ENCODE results near the gene PDE1A.

The PDE1A gene

GRCh38 chr2:182415771-182416170 lies 11.1 kb downstream of the PDE1A start:
- no peak overlapping the region for H3K27ac ChIP-seq
- TF ChIP-seq CTCF (conservative IDR thresholded peaks at IDR 0.05) = no peak

- H3K27ac ChIP-seq = no peak overlapping the region
- TF ChIP-seq CTCF (conservative IDR thresholded peaks at IDR 0.05) = no peak
Observed at GRCh38 chr2:182412858-182413257, 14.0 kb downstream of the PDE1A start.

GRCh38 chr2:182410120-182410519 lies 16.7 kb downstream of the PDE1A start:
- H3K27ac ChIP-seq = no peak overlapping the region
- TF ChIP-seq CTCF (conservative IDR thresholded peaks at IDR 0.05) = no peak

- H3K27ac ChIP-seq = no peak overlapping the region
- no peak for TF ChIP-seq CTCF (conservative IDR thresholded peaks at IDR 0.05)
Observed at GRCh38 chr2:182406221-182406620, 20.6 kb downstream of the PDE1A start.

- no peak overlapping the region for H3K27ac ChIP-seq
- no peak for TF ChIP-seq CTCF (conservative IDR thresholded peaks at IDR 0.05)
Observed at GRCh38 chr2:182404975-182405561, 21.8 kb downstream of the PDE1A start.

- no peak overlapping the region for H3K27ac ChIP-seq
- no peak for TF ChIP-seq CTCF (conservative IDR thresholded peaks at IDR 0.05)
Observed at GRCh38 chr2:182404092-182404491, 22.7 kb downstream of the PDE1A start.

GRCh38 chr2:182393270-182393760 lies 33.5 kb downstream of the PDE1A start:
- no peak for TF ChIP-seq CTCF (conservative IDR thresholded peaks at IDR 0.05)
- H3K27ac ChIP-seq = no peak overlapping the region
